Putamen (tissue), 1 donor: ENCODE results near the gene FHL2.

Experiments used
- DNase-seq: peaks from one replicate; pipeline ENCODE4 v3.0.0-alpha.2; 2016; ENCODE audit warnings: low spot score

FHL2 gene

DNA sequence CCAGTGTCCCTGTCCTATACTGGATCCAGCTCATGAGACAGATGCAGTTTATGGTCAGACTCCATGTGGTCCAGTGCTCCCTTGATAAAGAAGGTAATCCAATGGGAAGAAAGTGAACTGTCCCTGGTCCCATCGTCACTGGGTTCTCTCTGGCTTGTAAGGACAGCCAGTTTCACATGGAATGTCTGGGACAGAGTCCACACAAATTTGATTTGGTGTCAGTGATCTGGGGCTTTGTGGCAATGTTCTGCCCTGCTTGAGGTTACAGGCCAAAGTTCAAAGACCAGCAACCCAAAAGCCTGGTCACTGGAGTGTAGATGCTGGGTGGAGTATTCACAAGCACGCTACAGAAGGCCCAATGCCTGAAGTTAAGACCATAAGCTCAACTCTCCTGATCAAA lies 22.2 kb upstream of the FHL2 start:
- no peak for DNase-seq

DNA sequence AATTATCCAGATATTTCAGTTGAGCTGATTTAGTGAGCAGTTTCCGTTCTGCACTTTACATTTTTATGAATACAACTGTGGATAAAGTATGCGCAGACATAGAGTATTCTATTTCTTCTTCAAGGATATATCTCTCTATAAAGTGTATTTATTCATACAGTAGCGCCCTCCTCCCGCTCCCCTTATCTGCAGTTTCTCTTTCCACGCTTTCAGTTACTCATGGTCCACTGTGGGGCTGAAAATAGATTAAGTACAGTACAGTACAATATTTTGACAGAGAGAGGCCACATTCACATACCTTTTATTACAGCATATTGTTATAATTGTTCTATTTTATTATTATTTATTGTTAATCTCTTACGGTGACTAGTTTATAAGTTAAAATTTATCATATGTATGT lies 19.7 kb upstream of the FHL2 start:
- DNase-seq, result no peak

DNA sequence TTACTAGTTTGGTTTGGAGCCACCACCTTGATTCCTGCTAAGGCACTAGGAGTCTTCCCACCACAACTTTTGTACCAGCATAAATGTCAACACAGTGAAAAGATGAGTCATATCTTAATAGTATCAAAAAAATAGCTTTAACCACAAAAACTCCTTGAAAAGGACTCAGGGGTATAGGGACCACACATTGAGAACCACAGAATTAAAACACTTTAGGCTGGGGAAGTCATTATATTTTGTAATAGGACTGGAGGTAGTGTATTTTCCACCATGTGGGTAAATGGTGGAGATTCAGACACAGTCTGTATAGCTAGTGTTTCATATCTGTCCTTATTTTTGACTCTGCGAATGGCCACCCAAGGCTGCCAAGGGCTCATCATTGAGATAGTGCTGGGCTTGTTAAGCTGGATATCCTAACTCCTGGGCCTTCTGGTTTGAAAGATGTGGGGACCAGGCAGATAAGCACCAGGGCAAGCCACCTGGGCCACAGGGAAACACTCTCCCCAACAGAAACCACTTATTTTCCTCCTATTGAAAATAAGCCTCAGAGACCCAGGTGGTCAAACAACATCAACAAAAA lies 19.1 kb upstream of the FHL2 start:
- DNase-seq, result no peak

DNA sequence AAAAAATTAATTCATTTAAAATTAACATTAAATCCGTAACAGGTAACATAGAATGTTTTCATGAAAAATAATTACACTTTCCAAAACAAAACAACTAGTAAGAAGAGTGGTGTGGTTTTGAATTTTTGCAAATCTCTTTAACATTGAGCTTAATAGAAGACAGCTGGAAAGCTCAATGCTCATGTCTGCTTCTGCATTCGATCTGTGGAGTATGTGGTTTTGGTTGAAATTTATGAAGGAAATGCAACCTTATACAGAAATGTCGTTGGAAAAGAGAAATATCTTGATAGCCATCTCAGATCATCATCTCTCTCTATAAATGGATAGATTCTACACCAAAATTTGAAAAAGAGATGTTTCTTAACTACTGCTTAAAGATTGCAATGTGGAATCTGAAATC lies 17.3 kb upstream of the FHL2 start:
- DNase-seq, result no peak

DNA sequence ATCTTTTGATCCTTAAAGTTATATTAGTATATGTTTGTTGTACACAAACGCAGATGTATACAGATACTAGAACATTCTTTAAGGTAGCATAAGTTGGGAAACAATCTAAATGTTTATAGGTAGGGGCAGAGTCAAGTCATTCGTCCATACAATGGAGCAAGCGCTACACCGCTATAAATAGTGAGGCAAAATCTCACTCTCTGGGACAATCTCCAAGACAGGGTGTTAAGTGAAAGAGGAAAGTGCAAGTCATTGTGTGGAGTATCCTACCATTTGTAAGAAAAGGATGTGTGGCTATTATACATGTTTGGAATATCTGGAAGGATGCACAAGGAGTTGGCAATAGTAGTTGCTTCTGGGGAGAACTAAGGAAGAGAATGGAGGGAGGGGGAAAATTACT lies 16.2 kb upstream of the FHL2 start:
- no peak for DNase-seq

DNA sequence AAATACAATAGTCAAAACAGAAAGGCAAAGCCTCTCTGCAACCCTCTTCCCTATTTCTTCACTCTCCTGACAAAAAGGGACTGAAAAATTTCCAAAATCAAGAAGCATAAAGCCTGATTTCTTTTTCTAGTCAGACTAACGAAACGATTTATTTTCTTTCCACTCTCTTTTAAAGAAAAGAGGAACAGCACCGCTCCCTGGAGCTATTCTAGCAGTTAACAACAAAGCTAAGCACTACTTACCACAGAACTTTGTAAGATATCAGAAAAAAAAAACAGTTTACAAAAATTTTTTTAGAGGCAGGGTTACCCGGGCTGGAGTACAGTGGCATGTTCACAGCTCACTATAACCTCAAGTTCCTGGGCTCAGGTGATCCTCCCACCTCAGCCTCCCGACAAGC lies 14.4 kb upstream of the FHL2 start:
- no peak for DNase-seq

DNA sequence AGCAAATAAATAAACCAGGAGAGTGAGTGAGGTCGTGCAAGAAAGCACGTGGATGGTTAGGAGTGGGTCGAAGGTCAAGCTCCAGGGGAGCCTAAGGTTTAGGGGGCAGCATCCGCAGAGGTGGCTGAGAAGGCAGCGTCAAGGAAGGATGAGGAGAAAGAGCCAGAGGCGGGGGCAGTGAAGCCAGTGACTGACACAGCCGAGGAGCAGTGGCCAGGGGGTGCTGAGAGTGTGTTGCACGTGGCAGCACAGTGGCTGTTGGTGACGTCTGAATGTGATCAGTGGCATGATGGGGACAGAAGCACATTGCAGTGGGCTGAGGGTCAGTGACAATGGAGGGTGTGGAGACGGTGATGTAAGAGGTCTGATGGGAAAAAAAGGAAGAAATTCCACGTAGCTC lies 13.7 kb upstream of the FHL2 start:
- no peak for DNase-seq

DNA sequence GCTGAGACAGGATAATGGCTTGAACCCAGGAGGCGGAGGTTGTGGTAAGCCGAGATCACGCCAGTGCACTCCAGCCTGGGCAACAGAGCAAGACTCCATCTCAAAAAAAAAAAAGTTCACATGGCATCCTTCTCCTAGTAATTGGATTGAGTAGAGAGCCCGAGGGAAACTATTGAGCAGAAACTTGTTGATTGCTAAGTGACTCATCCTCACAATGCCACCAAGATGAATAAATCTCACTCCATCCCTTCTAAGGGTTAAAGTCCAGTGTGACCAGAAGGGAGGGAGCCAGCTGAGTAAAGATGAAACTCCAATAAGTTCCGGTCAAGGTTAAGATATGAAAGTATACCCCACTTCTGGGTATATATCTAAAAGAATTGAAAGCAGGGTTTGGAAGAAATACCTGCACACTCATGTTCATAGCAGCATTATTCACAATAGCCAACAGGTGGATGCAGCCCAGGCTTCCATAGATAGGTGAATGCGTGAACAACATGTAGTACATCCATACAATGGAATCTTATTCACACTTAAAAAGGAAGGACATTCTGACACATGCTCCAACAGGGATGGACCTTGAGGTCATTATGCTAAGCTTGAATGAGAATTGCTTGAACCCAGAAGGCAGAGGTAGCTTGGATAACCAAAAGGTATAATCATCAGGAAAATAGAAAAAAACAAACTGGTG lies 13.0 kb upstream of the FHL2 start:
- DNase-seq, result no peak

DNA sequence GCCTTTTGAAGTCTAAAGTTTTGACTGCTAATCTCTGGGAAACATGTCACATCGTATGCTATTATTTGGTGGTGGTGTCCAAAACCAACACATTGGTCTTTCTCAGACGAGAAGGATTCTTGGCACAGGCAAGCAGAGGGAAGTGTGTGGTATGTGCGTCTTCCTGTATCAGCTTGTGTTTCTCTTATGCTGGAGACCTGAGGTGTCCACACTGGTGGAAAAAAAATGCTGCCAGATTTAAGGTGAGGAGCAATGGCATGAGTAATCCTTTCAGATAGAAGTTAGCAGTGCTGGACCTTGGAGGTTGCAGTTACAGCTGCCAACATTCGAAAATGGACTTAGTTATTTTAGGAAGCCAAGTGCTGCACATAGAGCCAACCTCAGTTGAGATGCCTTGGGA lies 11.7 kb upstream of the FHL2 start:
- no peak for DNase-seq

DNA sequence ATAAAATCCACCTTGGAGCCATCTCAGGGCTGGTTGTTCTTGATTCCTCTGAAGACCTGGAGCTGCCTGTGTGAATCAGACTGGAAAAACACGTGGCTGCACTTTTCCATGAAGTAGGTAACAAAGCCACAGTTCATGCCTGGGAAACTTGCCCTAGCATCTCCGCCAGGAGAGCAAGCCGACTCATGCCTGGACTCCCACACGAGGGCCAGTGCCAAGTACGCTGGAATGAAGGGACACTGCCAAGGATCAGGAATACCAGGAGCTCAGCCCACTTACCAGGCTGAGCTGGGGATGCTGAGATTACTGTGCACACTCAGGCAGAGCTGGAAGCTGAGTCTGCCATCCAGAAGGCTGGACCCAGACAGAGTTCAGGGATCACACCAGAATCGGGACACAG lies 10.9 kb upstream of the FHL2 start:
- peak; percentile 18 for DNase-seq

DNA sequence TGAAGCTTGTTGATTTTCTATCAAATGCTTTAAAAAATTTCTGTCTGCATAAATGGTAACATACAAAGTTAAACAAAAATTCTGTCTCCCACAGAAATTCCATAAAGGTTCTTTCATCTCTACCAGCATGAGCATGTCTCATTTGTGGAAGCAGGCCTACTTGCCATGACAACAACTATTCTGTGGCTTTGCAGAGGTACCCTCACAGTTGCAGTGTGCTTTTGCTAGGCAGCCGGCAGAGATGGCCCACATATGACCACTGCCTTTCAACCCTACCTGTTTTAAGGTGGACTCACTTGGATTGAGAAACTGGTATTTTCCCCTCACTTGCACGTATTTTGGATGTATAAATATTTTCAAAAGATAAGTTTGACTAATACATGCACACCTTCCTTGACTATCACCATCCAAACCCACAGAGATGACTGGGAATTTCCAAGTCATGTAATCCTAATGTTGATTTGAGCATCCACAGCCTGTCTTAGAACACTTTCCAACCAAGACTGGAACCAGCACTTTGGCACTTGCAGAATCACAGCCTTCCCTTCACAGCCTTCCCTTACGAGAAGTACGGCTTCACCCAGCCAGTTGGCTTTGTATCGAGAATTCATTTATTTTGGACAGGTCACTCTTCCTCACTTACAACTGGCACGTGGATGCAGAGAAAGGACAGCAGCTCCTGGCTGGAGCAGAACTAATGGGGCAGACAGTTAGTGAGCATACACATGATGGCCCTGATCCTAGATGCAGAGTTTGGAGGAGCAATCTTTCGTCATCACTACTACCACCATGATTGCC lies 9.3 kb upstream of the FHL2 start:
- DNase-seq, result no peak

DNA sequence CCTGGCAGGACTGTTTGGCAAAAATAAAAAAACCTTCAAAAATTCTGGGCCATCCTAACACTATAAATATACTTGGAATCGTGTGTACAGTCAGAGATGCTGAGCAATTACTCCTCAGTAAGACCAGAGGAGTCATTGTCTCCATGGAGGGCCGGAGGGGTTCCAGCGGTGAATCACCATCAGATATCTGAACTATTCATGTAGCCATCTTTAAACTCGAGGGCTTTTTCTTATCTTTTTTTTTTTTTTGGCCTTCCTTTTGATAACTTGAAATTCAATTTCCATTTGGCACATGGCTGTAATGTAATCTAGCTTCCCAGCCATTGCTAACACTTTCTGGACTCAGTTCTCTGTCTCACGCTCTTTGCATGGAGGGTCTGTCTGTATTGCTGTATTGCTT lies 7.4 kb upstream of the FHL2 start:
- no peak for DNase-seq

DNA sequence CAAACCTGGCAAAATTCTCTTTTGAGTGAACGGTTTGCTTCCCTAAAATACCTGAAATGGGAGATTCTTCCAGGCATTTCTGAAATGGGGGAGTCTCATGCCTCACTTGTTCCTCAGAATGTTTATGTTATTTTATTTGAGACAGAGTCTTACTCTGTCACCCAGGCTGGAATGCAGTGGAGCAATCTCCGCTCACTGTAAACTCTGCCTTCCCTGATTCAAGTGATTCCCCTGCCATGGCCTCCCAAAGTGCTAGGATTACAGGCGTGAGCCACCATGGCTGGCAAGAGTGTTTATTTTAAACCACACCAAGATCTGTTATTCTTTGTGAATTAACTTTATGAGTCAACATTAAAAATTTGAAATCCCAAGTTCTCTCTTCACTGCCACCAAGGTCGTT lies 6.4 kb upstream of the FHL2 start:
- no peak for DNase-seq

DNA sequence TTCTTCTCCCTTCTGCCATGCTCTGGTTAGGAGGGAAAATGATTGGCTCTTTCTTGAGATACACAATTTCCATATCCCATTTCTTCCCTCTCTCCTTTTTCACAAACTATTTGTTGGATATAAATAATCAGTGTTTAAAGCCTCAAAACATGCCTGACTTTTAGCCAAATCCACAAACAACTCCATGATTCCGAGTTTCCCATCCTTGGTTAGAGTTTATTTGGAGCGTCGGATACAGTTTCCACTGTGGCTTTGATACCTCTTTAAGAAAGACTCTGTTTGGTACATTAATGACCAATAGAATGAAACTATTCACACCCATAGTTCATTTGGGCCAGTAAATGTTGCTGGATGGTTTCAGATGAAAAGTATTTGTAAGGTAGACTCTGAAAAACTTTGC lies 5.9 kb upstream of the FHL2 start:
- no peak for DNase-seq

DNA sequence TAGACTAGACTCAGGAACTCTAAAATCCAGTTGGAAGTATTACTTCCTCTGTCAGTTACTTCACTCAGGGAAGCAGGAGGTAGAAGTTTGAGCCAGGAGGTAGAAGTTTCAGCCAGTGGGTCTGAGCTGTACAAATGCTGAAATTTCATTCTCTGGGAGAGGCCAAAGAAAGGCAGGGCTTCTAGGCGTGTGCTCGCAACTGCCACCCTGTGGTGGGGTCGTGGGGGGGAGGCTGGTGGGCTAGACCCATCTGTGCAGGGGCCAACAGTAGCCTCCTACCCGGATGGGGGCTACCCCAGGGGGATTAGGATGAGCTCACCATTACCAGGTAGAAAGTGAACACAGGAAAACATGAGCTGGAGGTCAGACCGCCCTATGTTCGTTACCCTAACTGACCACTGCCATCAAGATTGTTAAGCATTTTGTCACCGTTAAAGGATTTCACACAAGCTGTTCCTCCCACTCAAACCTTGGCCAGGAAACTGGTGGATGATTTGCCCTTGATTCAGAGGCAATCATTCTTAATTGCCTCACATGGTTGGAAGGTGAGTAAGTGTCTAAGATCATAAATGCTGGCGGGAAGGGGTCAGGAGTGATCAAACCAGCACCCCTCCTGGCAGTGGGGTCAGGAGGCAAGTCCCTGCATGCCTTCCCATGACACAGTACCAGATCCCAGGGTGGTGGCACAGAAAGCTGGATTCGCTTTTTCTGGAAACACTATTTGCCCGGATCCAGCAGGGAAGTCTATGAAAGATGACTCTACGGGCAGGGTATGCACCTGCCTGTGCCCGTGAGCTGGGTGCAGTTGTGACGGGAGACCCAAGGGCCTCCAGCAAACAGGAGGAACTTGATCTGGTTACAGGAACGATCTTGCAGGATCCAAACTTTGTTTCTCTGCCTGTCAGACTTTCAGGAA lies 5.2 kb upstream of the FHL2 start:
- no peak for DNase-seq

DNA sequence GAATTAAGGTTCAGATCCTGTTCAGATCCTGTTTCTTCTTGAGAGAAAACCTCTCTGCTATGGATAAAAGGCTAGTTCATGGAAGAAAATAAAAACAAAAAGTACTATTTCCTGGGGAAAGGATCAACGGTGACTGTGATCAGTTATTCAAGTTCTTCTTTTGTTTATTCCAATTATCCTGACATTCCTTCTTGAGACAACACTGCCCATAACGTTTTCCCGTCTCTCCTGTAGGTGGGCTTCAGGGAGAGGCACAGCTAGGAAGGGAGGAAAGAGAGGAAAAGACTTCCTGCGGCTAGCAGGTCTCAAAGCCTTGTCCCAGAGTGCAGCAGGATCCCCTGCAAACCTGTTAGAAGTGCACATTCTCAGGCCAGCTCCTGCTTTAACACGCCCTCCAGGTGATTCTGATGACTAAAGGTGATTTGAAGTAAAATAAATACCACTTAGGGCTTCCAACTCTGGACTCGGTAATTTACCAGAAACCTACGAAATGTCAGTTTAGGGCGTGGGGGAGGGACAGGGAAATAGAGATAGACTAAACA lies 4.5 kb upstream of the FHL2 start:
- no peak for DNase-seq

DNA sequence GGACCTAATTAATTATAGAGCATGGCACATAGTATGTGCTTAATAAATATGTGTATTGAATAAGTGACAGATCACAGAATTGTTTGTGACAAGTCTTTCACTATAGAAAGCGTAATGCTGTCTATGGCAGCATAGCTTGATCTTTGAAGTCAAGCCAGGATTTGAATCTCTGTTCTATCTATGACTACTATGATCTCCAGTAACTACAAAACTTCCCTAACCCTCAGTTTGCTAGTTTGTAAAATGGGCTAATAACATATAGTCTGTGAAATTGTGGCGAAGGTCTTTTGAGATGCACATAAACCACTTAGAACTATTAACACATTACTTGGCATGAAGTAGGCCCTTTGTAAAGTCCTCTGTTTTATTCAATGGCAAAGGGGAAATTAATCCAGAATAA lies 4.0 kb upstream of the FHL2 start:
- DNase-seq, result no peak

DNA sequence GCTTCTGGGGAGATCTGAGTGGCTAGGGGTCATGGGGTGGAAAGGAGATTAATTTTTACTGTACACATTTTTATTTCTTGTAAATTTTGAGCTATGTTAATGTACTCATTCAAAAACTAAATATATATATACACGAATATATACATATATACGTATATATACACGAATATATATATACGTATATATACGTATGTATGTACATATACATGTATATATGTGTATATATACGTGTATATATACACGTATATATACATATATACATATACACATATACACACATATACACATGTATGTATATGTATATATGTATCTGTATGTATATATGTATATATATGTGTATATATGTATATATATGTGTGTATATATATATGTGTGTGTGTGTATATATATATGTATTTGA lies 3.0 kb upstream of the FHL2 start:
- DNase-seq, result no peak

DNA sequence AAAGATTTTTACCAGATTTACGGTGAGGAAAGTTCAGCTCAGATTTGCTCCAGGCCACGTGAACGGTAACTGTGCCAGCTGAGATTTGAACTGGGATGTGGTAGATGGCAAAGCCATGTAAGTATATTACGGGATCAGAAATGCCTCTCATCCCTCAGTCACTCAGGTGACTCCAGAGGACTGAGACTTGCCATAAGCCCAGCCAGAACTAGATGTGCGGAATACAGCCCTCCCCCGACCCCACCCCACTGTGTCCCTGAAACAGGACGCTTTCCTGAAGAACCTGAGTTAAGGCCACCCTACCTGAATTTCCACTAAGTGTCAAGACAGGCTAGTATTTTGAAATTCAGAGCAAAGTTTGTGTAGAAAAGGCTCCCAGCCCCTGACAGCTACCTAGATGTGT lies 1.3 kb upstream of the FHL2 start:
- no peak for DNase-seq

DNA sequence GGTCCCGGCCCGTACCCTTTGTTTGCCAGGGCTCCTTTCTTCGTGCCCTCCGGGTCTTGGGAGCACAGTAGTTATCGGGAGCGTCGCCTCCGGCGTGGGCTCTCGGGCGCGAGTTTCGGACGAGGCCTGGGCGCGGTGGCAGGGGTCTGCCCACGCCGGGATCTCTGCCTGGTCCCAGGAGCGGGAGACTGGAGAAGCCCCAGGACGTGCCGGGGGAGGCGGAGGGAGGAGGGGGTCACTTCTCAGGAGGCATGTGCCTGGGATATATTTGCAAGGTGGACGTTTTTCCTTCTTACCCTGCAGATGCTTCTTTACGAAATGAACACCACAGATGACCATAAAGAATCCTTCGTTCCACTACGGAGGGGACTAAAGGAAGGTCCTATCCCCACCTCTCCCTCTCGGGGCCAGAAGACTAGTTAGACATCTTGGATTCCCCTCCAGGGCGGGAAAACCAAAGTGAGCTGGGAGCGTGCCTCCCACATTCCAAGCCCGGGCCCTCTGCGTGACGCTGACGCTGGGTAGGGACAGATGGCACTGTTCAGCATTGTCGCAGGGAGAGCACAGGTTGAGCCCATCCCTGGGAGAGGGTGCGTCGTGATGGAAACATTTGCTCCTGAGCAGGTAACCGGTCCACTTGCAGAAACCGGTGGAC lies 483 bp upstream of the FHL2 start:
- DNase-seq, result no peak

DNA sequence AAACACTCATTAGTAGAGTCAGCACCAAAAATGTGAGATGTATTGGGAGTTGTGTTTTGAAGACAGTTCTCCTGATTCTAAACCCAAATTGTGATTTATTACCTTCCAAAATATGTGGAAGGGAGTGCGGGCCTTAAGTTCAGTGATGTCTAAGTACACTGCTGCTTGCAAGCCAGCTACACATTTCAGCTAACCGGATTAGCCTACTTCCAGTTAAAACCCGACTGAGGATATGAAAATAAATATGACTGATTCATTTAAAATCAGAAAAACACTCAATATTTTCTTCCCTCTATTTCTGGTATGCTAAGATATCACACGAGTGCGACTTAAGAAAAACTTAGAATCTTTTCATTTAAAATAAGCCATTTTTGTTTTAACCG lies 907 bp downstream of the FHL2 start:
- DNase-seq, result no peak
